Endometrial microvascular endothelial cells (primary cell): ENCODE measurements around the gene PTPN4. TPM values are rescaled to one million over a fixed set of nuclear protein-coding genes. Genes with fewer than 3 reads are reported as not detected.

Experiments
- in situ Hi-C: cut with HindIII; loops from 2 replicates; pipeline ENCODE4 v1.10.0; 2017; ENCODE audit warnings: low sequenced_read_pairs, low pct_unique_long_range_greater_than_20kb; ENCODE audit errors: inconsistent ontology term
- total RNA-seq: library from RNA; depleted of rRNA; stranded (reverse); fragments of >200 nt; gene quantifications from one replicate; pipeline ENCODE4 v1.2.3, GENCODE V29; 2015; ENCODE audit errors: inconsistent ontology term

PTPN4 gene
- total RNA-seq, 1 donor from 2014 or later = 22.8 TPM

- in situ Hi-C loops = no loop called here
These were observed 68.3 kb downstream of the PTPN4 start for GRCh38 chr2:119827866-119828507.

- in situ Hi-C loops = no loop called here
These were observed 76.9 kb downstream of the PTPN4 start for GRCh38 chr2:119836455-119837142.

DNA sequence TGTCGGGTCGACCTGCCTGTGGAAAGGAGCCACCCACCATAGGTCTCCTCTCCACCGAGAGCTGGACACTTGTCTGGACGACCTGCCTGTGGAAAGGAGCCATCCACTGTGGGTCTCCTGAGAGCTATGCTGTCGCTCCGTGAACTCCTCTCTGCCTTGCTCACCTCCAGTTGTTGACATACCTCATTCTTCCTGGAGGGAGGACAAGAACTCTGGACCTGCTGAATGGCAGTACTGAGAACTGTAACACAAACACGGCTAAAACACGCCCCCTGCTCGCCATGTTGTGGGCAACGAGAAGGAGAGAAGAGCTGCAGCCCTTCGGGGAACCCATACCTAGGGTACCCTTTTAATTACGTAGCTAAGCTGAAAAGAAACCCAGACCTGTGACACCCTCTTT, 77.6 kb downstream of the PTPN4 start:
- in situ Hi-C loops = no loop called here

GRCh38 chr2:119837759-119838158, 78.0 kb downstream of the PTPN4 start:
- in situ Hi-C loops = no loop called here

- in situ Hi-C loops = no loop called here
These were observed 78.5 kb downstream of the PTPN4 start for GRCh38 chr2:119838179-119838578.

- in situ Hi-C loops = no loop called here
These were observed 81.8 kb downstream of the PTPN4 start for GRCh38 chr2:119841550-119841949.

DNA sequence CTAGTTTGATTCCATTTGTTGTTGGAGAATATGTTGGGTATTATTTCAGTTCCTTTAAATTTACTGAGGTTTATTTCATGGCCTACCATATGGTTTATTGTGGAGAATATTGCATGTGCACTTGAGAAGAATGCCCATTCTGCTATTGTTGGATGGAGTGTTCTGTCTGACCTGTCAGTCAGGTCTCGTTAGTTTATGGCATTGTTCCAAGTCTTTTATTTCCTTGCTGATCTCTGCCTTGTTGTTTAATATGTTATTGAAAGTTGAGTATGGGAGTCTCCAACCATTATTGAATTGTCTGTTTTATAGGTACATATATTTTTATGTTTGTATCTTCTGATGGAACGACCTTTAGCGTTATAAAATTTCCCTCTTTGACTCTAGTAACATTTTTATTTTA, 86.3 kb downstream of the PTPN4 start:
- in situ Hi-C loops = no loop called here

DNA sequence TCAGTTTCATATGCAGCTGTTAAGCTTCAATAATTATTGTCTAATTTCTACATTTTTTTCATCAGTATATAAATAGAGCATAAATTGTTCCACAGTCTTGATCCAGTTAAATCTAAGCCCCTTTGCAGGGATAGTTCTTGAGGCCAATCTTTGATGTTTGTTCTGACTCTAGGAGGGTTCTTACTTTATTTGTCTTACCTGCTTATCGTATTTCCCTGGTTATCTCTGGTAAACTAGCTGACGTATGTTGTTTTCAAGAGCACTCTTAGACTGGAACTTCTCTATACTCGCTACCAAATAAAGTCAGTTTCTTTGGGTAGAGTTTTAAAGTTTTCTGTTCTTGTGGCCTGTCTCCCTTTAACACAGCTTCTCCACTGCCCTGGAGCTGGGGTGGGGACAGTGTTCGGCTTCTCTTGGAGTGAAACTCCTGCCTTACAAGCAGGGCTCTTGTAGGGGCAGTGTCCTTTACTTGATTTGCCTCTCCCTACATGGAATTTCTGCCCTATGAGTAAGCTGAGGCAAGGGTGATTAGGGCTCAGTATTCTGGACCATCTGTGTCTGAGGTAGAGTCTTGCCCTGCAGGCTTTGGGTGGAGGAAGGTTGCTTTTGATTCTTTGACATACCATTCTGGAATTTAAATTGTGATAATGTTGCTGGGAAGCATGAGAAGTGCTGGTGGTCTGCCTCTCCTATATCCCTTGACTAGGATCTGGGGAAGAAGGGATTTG, 90.3 kb downstream of the PTPN4 start:
- in situ Hi-C loops = no loop called here

DNA sequence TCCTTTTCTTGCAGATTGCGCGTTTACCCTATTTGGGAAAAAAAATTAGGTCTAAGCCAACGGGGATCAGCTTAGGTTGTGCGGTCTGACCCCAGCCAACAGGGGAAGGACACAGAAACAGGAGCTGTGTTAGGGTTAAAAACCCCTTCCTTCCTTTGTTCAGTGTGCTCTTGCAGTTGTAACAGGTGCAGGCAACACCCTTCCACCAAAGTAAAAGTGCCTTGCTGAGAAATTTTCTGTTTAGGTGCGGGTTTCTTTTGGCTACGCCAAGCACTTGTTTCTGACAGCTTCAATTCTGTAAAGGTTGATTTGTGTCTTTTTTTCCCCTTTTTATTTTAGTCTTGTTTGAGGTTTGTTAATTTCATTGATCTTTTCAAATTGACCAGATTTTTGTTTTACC, 92.5 kb downstream of the PTPN4 start:
- in situ Hi-C loops = no loop called here

- in situ Hi-C loops = no loop called here
These were observed 94.2 kb downstream of the PTPN4 start for GRCh38 chr2:119853777-119854399.

- in situ Hi-C loops = no loop called here
These were observed 96.8 kb downstream of the PTPN4 start for GRCh38 chr2:119856469-119856901.

DNA sequence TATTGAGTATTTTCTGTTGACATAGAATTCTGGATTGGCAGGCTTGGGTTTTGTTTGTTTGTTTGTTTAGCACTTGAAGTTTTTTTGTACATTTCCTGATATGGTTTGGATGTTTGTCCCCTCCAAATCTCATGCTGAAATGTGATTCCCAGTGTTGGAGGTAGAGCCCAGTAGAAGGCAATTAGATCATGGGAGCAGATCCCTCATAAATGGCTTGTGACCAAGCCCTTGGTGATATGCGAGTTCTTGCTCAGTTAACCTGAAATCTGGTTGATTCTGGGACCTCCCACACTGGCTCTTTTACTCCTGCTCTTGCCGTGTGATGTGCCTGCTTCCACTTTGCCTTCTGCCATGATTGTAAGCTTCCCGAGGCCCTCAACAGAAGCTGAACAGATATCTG, 98.0 kb downstream of the PTPN4 start:
- in situ Hi-C loops = no loop called here

DNA sequence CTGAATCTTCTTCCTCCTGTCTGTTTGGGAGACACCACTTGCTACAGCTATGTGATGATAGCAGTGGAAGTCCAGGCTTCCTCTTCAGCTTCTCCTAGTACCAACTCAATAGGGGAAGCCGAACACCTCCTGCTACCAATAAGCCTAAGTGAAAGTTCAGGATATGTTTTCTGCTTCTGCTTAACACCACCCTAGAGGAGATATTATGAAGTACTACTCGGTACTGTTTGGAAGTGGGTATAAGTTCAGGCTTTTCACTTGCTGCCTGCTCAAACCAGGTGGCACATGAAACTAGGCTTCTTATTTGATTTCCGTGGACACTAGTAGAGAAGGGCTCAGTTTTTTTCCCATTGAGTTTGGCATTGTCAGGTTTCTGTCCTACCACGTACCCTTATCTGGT, 99.8 kb downstream of the PTPN4 start:
- in situ Hi-C loops = no loop called here

- in situ Hi-C loops = no loop called here
These were observed 101.2 kb downstream of the PTPN4 start for GRCh38 chr2:119860924-119861323.

DNA sequence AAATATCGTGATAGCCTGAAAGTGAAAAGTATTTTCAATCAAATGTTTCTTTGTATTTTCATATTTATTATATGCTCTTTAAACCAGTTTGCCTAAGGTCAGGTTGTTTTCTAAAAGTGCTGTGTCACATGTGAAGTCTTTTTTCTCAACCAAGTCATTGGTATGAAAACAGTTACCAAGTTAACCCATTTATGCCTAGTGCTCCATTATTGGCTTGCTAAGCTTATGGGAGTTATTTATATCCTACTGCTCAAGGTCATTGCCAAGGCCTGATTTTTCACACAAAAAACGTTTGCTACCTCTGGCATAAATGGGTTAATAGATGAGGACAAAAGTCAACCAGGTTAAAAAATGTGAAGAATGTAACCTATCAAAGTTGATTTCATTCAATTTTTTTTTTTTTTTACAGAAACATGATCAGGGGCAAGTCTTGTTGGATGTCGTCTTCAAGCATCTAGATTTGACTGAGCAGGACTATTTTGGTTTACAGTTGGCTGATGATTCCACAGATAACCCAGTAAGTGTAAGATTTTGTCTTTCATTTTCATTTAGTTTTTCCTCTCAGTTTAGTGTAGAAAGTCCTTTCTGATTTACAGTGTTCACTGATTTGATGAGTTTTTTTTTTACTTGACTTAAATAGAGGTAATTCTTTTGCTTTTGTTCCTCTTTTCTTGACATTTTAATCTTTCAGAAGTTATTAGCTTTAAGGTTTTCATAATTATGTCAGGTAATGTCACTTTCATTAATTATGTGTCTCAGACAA, 102.6 kb downstream of the PTPN4 start:
- in situ Hi-C loops = no loop called here

DNA sequence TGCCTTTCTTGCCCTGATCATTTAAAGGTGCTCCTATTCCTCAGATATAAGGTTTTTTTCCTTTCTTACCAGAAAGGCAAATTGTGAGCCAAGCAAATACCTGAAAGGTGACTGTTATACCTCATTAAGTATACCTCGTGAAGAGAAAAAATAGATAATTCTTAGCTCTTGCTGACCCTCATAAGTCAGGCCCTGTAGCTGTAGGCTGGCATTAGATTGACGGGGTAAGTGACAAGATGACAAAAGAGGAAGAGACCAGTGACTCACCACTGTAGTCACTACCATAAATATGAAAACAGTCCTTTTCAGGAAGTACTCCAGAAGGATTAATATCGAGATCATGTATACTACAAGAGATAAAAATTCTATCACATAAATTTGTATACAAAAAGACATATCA, 104.6 kb downstream of the PTPN4 start:
- in situ Hi-C loops = no loop called here

DNA sequence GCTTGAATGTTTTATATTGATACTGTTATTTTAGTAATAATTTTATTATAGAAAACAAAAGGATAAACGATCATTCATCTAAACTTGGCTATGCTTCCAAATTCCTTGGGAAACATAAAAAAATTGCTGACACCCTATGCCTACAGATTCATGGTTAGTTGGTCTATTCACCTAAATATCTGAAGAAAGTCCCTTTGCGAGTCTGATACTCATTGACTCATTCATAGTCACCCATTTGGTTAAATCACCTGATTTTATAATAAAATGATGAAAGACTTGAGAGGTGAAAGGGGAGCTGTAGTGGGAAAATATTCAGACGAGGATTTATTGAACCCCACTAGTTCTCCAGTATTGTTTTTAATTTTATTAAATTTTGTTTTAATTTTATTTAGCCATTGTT, 112.0 kb downstream of the PTPN4 start:
- in situ Hi-C loops = no loop called here

DNA sequence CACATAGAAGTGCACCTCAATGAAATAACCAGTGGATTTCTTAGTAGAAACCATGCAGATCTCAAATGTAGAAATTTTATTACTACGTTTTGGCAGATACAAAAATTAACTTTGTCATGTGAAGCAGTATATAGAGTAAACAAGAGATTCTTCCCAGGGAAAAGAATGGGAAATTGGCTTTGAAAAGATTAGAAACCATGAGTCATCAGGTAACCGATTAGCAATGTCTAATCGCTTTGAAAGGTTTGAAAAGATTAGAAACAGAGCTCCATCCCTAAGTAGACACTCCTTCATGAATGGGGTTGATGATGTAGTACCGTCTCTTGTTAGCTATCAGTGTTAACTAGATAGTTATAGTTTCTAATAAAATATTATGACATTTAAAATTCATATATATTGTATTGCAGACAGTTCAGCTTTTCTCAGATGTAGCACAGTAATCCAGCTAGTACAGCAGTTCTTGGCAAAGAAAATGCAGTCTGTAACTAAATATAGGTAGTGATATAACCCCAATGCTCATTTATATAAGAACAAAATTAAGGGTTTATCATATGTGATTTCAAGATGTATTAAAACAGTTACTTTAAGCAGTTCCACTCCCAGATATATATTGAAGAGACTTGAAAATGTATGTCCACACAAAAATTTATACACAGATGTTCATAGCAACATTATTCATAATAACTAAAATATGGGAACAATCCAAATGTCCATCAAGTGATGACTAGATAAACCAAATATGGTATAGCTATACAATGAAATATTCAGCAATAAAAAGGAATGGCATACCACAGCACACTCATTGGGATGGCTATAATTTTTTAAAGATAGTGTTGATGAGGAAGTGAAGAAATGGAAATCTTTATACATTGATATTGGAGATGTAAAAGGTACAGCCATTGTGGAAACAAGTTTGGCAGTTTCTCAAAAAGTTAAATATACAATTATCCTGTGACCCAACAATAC, 113.9 kb downstream of the PTPN4 start:
- in situ Hi-C loops = no loop called here
